K562 (cell line): ENCODE results near the gene AMOTL1. TPM values are rescaled to one million over a fixed set of nuclear protein-coding genes. Genes with fewer than 3 reads are reported as not detected.

Source experiments
- ATAC-seq: fragments of 200-7000 bp; cut with Tn5 transposase; 3 replicates; pipeline ENCODE4 v1.9.1; 2020; ENCODE audit warnings: moderate library complexity
- BruUV-seq: library from RNA; stranded (reverse); fragments of 400-500 nt; replicated peaks from 2 replicates; lab custom pipeline; 2021; lab: Mats Ljungman, UMichigan
- CTCF ChIA-PET: fragments of 300-600 bp; formaldehyde crosslinking; extraction: SDS; loops from one replicate; lab custom pipeline; 2021; ENCODE audit warnings: low intra/inter-chr PET ratio; lab: Yijun Ruan, JAX
- POLR2A ChIA-PET: fragments of 300-600, 350-650 bp; sonication (Branson Sonifier 250); formaldehyde crosslinking; extraction: SDS; loops from one replicate; lab custom pipeline; 2021; ENCODE audit warnings: antibody characterized with exemption, inconsistent platforms; lab: Yijun Ruan, JAX
- DNase-seq, 4 experiments: peaks; one replicate each; pipeline versions ENCODE4 v3.0.0 to v3.0.0-alpha.2; 2011 to 2018; ENCODE audit warnings: low spot score in 3 of 4, mixed read lengths in 3 of 4; ENCODE audit errors: extremely low read depth in 1 of 4
- FAIRE-seq: peaks from 2 replicates; lab custom pipeline; 2011; peaks lifted over from hg19 to GRCh38; lab: Jason Lieb, UNC
- H2AFZ ChIP-seq: 2 replicates; pipeline ENCODE4 v1.6.0; 2011; ENCODE audit warnings: low read depth, low read length, control low read depth, inconsistent platforms
- H3K27ac ChIP-seq: fragments of 200-600 bp; 3 replicates; pipeline ENCODE4 v1.8.0; 2011; ENCODE audit warnings: low read depth, mild to moderate bottlenecking, control low read depth, inconsistent platforms, low read length, moderate library complexity, mixed read lengths; ENCODE audit errors: extremely low read depth
- H3K27me3 ChIP-seq, 2 experiments: fragments of 300-600 bp in 1 of 2; 2 replicates in 1 of 2; 3 replicates in 1 of 2; pipeline versions ENCODE4 v1.6.0 to v1.8.0; 2011; ENCODE audit warnings: inconsistent platforms in 2 of 2, low read length in 2 of 2, mild to moderate bottlenecking in 1 of 2, mixed read lengths in 1 of 2, moderate library complexity in 1 of 2; ENCODE audit not compliant: control insufficient read depth in 2 of 2, insufficient read depth in 2 of 2
- H3K36me3 ChIP-seq: fragments of 300-600 bp; 3 replicates; pipeline ENCODE4 v1.8.0; 2011; ENCODE audit warnings: mild to moderate bottlenecking, low read length, inconsistent platforms; ENCODE audit not compliant: control insufficient read depth, insufficient read depth
- H3K4me1 ChIP-seq, 2 experiments: fragments of 200-600 bp in 1 of 2; replicated peaks in 1 of 2; 2 replicates in 1 of 2; 3 replicates in 1 of 2; pipeline versions ENCODE4 v1.5.1 to v1.8.0; 2011; ENCODE audit warnings: inconsistent platforms in 2 of 2, low read length in 2 of 2, mild to moderate bottlenecking in 1 of 2, mixed read lengths in 1 of 2, moderate library complexity in 1 of 2; ENCODE audit not compliant: control insufficient read depth in 2 of 2, insufficient read depth in 2 of 2
- H3K4me2 ChIP-seq: 2 replicates; pipeline ENCODE4 v1.6.1; 2011; ENCODE audit warnings: low read length, control low read depth, inconsistent platforms, mixed read lengths; ENCODE audit not compliant: insufficient read depth
- H3K4me3 ChIP-seq: fragments of 200-600 bp; sonication (generic), shearing (Covaris generic); 2 replicates; pipeline ENCODE4 v1.5.1; 2016; ENCODE audit warnings: control low read depth, inconsistent platforms
- H3K79me2 ChIP-seq: fragments of 200-600 bp; 3 replicates; pipeline ENCODE4 v1.8.0; 2011; ENCODE audit warnings: low read length, inconsistent platforms; ENCODE audit not compliant: control insufficient read depth, insufficient read depth
- H3K9ac ChIP-seq, 2 experiments: 2 replicates each; pipeline versions ENCODE4 v1.6.0 to v1.6.1; 2011; ENCODE audit warnings: low read depth in 2 of 2, low read length in 2 of 2, control low read depth in 1 of 2, inconsistent platforms in 1 of 2, mild to moderate bottlenecking in 1 of 2, mixed read lengths in 1 of 2; ENCODE audit not compliant: insufficient read depth in 1 of 2
- H3K9me1 ChIP-seq: one replicate; pipeline ENCODE4 v1.6.0; 2011; ENCODE audit warnings: inconsistent platforms, mild to moderate bottlenecking, low read length, moderate library complexity; ENCODE audit not compliant: control insufficient read depth, insufficient read depth
- H3K9me3 ChIP-seq: replicated peaks from 2 replicates; pipeline ENCODE4 v1.5.1; 2011; ENCODE audit warnings: low read depth, low read length, inconsistent platforms; ENCODE audit not compliant: control insufficient read depth, insufficient read depth
- H4K20me1 ChIP-seq: replicated peaks from 2 replicates; pipeline ENCODE4 v1.6.1; 2011; ENCODE audit warnings: low read length, inconsistent platforms, mixed read lengths; ENCODE audit not compliant: control insufficient read depth, insufficient read depth
- BHLHE40 ChIP-seq: IDR thresholded peaks from 2 replicates; pipeline ENCODE4 v1.6.1; 2011; ENCODE audit warnings: low read length, improper control_type of control experiment
- NFIX ChIP-seq: fragments of 250-450 bp; sonication (Bioruptor Pico); IDR thresholded peaks from 2 replicates; pipeline ENCODE4 v1.4.0; 2020; ENCODE audit warnings: low read depth, mild to moderate bottlenecking, moderate library complexity
- NR2C1 ChIP-seq, 2 experiments: fragments of 450-650 bp; IDR thresholded peaks; 2 replicates each; pipeline ENCODE4 v1.6.1; 2017; ENCODE audit warnings: mild to moderate bottlenecking in 2 of 2, antibody characterized with exemption in 1 of 2, inconsistent platforms in 1 of 2, missing compliant biosample characterization in 1 of 2, missing genetic modification characterization in 1 of 2
- NR2C2 ChIP-seq, 2 experiments: fragments of 200-800 bp in 1 of 2; sonication (Bioruptor generic) in 1 of 2; sonication (generic) in 1 of 2; formaldehyde crosslinking in 1 of 2; IDR thresholded peaks; 2 replicates each; pipeline versions ENCODE4 v1.6.1 to v1.8.0; 2016 to 2022; ENCODE audit warnings: mild to moderate bottlenecking in 1 of 2, missing compliant biosample characterization in 1 of 2, missing genetic modification characterization in 1 of 2, missing genetic modification reagents in 1 of 2
- RFX1 ChIP-seq: fragments of 450-650 bp; IDR thresholded peaks from 2 replicates; pipeline ENCODE4 v1.6.1; 2016; ENCODE audit warnings: mild to moderate bottlenecking, moderate library complexity
- SPI1 ChIP-seq: IDR thresholded peaks from 2 replicates; pipeline ENCODE4 v1.6.1; 2011; ENCODE audit warnings: low read depth, low read length, control low read depth, borderline replicate concordance
- WGBS: fragments of 100-300 bp; shearing (Covaris generic); methylation state at CpG from one replicate; pipeline ENCODE4 v1.1.6; 2016; ENCODE audit warnings: low coverage, mixed read lengths; ENCODE audit not compliant: insufficient coverage; ENCODE audit errors: missing lambda C conversion rate; 5-methylcytosine and 5-hydroxymethylcytosine counted together
- in situ Hi-C: fragments of 300-500 bp; cut with MboI; formaldehyde crosslinking; loops from 4 replicates; pipeline ENCODE4 v1.15.0; 2018; ENCODE audit warnings: inconsistent platforms, mixed read lengths
- intact Hi-C: fragments of 100-400 bp; cut with micrococcal nuclease; formaldehyde crosslinking; loops from 2 replicates; pipeline ENCODE4 v1.14.2; 2022
- polyA plus RNA-seq, 8 experiments: library from polyadenylated mRNA; depleted of rRNA in 4 of 8; stranded (reverse) in 5 of 8; unstranded in 3 of 8; fragments of >200 nt; fragmentation: Nextera tagmentation in 2 of 8; fragmentation: Illumina TruSeq in 1 of 8; extraction: Ambion mirVana in 2 of 8; extraction: Trizol in 1 of 8; gene quantifications; 2 replicates each; pipeline versions ENCODE4 v1.2.1 to v1.2.3, GENCODE V29; 2011 to 2014; ENCODE audit warnings: inconsistent platforms in 1 of 8, missing spikeins in 1 of 8
- total RNA-seq, 7 experiments: library from RNA; depleted of rRNA in 6 of 7; stranded (reverse); fragments of >200 nt in 6 of 7; fragmentation: Illumina TruSeq in 2 of 7; extraction: Trizol in 2 of 7; gene quantifications; 2 replicates each; pipeline versions ENCODE4 v1.2.1 to v1.2.3, GENCODE V29; 2011 to 2021; ENCODE audit warnings: low replicate concordance in 1 of 7
- TF ChIP-seq, protein P1 (sequence below), 2 experiments: fragments of 450-650 bp; formaldehyde crosslinking in 1 of 2; IDR thresholded peaks; 2 replicates each; pipeline versions ENCODE4 v1.4.0 to v1.6.1; 2014 to 2020; ENCODE audit warnings: mild to moderate bottlenecking in 2 of 2, borderline replicate concordance in 1 of 2, low read depth in 1 of 2
- TF ChIP-seq, protein P2 (sequence below): fragments of 250-450 bp; sonication (Bioruptor Pico); IDR thresholded peaks from 2 replicates; pipeline ENCODE4 v1.8.0; 2021; ENCODE audit warnings: moderate library complexity, mild to moderate bottlenecking, inconsistent platforms

The AMOTL1 gene
- total and polyA plus RNA-seq, 9 of the 15 experiments (the other 6 are each of a cell fraction or from before 2014, with no cell fraction given), result 4.0 to 35.4 (median 14.0) TPM

DNA sequence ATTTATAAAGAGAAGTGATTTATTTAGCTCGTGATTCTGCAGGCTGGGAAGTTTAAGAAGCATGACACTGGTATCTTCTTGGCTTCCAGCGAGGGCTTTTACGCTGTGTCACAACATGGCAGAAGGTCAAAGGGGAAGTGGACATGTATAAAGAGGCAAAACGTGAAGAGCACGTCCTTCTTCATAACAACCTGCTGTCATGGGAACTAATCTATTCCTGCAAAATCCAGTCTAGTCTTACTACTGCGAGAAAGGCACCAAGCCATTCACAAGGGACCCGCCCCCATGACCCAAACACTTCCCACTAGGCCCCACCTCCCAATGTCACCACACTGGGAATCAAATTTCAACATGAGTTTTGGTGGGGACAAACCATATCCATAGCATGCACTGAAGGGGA, 58.3 kb downstream of the AMOTL1 start:
- Histone ChIP-seq H3K4me2 (no peak overlapping the region), H3K27ac (no peak overlapping the region), H3K4me1 (peaks cover 0 to 3% of the 10 kb centered on the region in 2 experiments; a peak in 3 of 5 replicates), H3K4me3 (no peak overlapping the region), H3K9me3 (no peaks in the 10 kb centered on the region), H3K79me2 (no peaks in the 10 kb centered on the region), H4K20me1 (no peaks in the 10 kb centered on the region), H3K36me3 (peaks cover 63% of the 10 kb centered on the region; the same call in 2 of the 3 replicates), H3K27me3 (no peaks in the 10 kb centered on the region), H2AFZ (no peak overlapping the region), H3K9me1 (no peaks in the 10 kb centered on the region), H3K9ac (no peak overlapping the region)
- intact Hi-C loops, result no loop called here
- ChIA-PET POLR2A (interaction anchor here (1.1 kb wide), 1 partner anchor 32 kb away, joined by 3 read pairs; no protein-coding TSS in a partner anchor), CTCF (no interaction called here)
- in situ Hi-C loops, result no loop called here
- DNase-seq, result peak in 2 of 4 experiments; percentile 12 to 59
- whole genome bisulfite sequencing, result 24% methylated on average over 7 of the region's 7 CpGs
- peak; percentile 35 for FAIRE-seq
- peak; percentile 83 for ATAC-seq
- peak; percentile 68 for TF ChIP-seq RFX1
- peak; percentile 67; the same call in 1 of the 2 replicates for TF ChIP-seq NR2C1 (IDR thresholded peaks at IDR 0.05)
- peak; percentile 87 for TF ChIP-seq NR2C1 (tag; IDR thresholded peaks at IDR 0.05)
- no peak for TF ChIP-seq NR2C2 (CRISPR knock-in tag; IDR thresholded peaks at IDR 0.05)
- TF ChIP-seq NR2C2 (tag; IDR thresholded peaks at IDR 0.05), result peak; percentile 86
- TF ChIP-seq, protein P1, sequence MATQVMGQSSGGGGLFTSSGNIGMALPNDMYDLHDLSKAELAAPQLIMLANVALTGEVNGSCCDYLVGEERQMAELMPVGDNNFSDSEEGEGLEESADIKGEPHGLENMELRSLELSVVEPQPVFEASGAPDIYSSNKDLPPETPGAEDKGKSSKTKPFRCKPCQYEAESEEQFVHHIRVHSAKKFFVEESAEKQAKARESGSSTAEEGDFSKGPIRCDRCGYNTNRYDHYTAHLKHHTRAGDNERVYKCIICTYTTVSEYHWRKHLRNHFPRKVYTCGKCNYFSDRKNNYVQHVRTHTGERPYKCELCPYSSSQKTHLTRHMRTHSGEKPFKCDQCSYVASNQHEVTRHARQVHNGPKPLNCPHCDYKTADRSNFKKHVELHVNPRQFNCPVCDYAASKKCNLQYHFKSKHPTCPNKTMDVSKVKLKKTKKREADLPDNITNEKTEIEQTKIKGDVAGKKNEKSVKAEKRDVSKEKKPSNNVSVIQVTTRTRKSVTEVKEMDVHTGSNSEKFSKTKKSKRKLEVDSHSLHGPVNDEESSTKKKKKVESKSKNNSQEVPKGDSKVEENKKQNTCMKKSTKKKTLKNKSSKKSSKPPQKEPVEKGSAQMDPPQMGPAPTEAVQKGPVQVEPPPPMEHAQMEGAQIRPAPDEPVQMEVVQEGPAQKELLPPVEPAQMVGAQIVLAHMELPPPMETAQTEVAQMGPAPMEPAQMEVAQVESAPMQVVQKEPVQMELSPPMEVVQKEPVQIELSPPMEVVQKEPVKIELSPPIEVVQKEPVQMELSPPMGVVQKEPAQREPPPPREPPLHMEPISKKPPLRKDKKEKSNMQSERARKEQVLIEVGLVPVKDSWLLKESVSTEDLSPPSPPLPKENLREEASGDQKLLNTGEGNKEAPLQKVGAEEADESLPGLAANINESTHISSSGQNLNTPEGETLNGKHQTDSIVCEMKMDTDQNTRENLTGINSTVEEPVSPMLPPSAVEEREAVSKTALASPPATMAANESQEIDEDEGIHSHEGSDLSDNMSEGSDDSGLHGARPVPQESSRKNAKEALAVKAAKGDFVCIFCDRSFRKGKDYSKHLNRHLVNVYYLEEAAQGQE (IDR thresholded peaks at IDR 0.05; ENCODE audit: borderline replicate concordance), result peak; percentile 59
- TF ChIP-seq, protein P1 (CRISPR knock-in tag; IDR thresholded peaks at IDR 0.05; ENCODE audit: low read depth), result no peak
- peak; percentile 69; the same call in 1 of the 2 replicates for TF ChIP-seq SPI1
- 0 out of 2 replicates have a peak, but pooled peaks have one; percentile 11 for TF ChIP-seq BHLHE40
- TF ChIP-seq NFIX (CRISPR knock-in tag), result no peak
- TF ChIP-seq, protein P2, sequence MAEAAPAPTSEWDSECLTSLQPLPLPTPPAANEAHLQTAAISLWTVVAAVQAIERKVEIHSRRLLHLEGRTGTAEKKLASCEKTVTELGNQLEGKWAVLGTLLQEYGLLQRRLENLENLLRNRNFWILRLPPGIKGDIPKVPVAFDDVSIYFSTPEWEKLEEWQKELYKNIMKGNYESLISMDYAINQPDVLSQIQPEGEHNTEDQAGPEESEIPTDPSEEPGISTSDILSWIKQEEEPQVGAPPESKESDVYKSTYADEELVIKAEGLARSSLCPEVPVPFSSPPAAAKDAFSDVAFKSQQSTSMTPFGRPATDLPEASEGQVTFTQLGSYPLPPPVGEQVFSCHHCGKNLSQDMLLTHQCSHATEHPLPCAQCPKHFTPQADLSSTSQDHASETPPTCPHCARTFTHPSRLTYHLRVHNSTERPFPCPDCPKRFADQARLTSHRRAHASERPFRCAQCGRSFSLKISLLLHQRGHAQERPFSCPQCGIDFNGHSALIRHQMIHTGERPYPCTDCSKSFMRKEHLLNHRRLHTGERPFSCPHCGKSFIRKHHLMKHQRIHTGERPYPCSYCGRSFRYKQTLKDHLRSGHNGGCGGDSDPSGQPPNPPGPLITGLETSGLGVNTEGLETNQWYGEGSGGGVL (CRISPR knock-in tag), result no peak
- no TSS peak for BruUV-seq
